G401.6 (cell line): ENCODE measurements around the gene ATP6V1E1.
"Not testable (repeated sequence)": the region's sequence is repeated elsewhere in the genome, so short reads cannot be mapped to it uniquely, and the experiment has no call there.

Experiments used
- FAIRE-seq: peaks from 2 replicates; lab custom pipeline; 2012; peaks lifted over from hg19 to GRCh38; lab: Jason Lieb, UNC

Gene ATP6V1E1

DNA sequence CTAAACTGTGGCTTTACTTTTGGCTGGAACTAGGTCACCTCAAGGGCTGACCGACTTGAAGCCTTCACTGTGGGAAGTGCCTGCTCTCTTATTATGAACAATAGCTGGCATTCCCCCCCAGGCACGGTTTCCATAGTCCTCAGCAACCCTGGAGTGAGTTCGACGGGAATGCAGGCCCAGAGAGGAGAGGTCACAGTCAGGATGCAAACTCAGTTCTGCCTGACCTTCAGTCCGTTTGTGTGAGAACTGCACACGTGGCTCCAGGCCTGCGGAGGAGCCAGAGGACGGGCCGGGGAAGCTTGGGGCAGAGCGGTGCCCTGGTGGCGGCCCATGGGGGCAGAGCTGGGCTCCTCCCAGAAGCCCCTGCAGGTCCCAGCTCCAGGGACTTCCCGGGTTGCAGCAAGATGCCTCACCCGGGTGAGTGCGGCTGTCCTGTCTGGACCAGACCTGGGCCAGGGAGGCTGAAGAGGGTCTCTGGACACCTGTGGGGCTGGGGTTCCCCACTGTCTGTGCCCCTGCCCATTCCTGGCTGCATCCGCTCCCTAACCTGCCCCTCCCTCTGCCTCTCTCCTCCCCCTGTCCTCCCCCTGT lies 48.0 kb downstream of the ATP6V1E1 start:
- FAIRE-seq = no peak

DNA sequence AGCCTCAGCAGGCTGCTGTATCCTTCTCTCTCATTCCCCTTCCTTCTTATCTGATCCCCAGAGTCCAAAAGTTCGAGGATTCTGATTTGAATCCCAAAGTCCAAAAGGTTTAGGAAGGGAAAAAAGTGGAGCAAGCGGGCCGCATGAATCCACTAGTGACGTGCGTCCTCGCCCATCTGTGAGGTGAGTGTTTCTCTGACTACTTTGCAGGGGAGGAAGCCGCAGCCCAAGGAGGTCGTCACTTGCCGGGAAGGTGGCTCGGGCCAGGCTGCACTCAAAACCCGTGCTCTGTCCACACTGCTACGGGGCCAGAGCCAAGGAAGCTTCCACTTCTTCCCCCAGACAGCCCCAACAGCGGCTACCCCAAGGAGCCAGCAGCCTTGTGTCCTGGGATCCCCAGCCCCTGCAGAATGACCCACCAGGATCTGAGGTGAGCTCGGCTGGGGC lies 49.0 kb downstream of the ATP6V1E1 start:
- FAIRE-seq = no peak

DNA sequence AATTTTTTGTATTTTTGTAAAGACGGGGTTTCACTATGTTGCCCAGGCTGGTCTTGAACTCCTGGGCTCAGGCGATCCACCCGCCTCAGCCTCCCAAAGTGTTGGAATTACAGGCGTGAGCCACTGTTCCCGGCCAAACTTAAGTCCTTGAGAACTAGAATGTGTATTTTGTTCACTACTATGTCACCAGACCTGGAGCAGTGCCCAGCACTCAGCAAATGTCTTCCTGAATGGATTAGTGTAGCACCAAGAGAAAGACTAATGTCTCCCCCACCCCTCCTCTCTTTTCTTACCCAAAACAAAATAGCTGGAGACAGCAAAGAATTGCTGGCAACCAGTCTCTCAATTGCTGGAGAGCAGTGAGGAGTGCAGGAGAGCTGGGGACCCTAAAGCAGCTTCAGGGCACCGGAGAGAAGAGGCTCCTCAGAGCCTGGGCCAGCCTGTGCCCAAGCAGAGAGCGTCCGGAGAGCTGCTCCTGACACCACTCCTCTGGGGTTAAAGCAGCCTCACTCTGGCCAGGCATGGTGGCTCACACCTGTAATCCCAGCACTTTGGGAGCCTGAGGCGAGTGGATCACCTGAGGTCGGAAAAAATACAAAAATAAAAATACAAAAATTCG lies 50.3 kb downstream of the ATP6V1E1 start:
- no peak for FAIRE-seq

DNA sequence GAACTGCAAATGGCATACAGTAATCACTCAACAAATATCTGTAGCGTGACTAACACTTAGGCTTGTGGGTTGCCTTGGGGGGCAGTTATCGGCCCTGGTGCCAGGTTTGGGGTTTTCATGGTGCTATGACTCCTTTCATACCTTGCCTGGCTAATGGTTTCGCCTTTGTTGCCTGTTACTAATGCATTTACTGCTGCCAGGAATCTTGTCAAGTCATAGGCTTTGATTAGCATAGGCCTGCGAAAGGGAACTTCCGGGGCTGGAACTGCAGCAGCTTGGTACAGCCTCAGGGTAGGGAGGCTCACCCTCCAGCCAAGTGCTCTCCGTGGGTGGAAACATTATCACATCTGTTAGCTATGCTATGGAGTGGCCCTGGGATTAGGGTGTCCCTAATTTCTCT lies 52.1 kb downstream of the ATP6V1E1 start:
- FAIRE-seq = peak; percentile 92

DNA sequence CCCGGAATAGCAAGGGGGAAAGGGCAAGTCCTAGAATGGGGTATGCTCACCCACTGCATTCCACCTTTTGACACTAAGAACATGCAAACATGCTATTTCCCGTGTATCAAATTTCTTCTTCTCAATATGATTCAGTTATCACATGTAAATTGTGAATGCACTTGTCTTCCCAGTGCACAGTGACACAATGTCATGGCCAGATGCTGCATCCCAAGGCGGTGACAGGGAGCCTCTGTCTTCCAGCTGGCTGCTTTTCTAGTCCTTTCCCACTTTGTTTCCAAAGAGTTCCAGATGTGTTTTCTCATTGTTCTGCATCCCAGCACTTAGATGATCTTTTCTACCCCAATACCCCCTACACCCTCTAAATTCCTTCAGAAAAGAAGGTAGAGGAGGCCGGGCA lies 52.9 kb downstream of the ATP6V1E1 start:
- no peak for FAIRE-seq

DNA sequence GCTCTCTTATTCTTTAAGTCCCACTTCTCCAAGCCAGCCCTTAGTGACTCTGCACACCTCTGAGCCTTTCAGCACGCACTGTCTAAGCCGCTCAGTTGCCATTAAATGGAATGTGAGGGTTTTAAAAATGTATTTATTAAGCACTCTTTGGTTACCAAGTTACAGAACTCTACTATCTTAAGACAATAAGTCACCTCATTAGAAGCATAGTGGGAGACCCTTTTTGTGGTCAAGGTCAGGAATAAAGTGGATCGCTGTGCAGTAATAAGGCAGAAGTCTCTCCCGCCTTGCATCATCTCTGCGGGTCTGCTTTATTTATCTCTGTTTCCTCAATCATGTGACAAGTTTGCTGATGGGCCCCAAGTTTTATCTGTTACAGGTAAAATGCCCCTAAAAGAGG lies 53.4 kb downstream of the ATP6V1E1 start:
- peak; percentile 75 for FAIRE-seq

DNA sequence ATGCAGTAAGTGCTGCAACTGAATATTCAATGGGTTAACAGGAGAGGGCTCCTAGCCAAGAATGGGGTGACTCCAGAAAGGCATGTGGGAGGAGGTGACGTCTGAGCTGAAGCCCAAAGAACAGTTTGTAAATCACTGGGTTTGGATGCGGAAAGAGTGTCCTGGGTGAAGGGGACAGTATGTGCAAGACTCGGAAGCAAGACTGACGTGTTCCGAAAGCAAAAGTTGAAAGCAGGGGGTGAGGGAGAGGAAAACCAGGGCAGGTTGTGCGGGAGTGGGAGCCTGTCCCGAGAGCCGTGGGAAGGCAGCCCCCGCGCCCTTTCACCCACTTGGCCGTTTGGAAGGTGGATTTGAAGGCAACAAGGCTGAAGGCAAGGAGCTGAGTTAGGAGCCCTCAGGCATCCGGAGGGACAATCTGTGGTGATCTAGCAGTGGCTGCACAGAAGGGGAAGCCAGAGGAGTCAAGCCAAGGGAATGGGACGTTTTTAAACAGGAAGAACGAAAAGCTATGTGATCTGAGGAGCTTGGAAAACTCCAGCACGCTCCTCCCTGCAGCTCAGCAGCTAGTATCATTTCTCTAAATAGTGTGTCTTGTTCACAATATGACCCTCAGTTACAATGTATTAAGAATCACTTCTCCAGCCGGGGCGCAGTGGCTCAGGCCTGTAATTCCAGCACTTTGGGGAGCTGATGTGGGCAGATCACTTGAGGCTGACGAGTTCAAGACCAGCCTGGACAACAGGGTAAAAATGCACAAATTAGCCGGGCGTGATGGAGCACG lies 57.5 kb downstream of the ATP6V1E1 start:
- peak; percentile 21 for FAIRE-seq

DNA sequence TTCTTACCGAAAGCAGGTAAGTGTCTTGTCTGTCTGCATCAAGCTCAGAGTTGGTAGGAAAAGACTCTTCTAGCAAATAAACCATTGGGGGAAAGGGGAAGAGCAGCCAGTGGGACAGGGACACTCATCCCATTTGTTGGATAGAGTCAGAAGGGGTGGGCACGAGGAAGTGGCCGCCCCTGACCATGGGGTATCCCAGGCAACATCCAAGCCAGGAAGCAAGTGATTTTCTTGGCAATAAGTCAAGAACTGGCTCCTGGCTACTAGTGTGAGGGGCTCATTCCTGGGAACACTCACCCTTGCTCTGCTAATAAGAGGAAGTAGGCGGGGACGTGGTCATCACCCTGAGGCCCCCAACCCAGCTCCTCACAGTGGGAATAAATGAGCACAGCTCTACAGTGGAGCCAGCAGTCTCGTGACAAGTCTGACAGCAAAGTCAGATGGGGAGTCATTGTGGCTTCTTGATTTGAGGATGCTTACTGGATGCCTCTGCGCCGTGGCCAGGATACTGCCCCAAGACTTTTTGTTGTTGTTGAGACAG lies 58.5 kb downstream of the ATP6V1E1 start:
- FAIRE-seq = peak; percentile 84

DNA sequence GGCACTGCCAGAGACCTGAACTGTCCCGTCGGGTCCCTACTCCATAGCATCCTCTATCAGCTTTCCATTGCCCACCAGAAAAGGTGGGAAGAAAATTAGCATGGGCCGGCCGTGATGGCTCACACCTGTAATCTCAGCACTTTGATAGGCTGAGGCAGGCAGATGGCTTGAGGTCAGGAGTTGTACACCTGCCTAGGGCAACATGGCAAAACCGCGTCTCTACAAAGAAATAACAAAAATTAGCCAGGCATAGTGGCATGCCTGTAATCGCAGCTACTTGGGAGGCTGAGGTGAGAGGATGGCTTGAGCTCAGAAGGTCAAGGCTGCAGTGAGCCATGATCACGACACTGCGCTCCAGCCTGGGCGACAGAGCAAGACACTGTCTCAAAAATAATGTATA lies 61.8 kb downstream of the ATP6V1E1 start:
- no peak for FAIRE-seq

DNA sequence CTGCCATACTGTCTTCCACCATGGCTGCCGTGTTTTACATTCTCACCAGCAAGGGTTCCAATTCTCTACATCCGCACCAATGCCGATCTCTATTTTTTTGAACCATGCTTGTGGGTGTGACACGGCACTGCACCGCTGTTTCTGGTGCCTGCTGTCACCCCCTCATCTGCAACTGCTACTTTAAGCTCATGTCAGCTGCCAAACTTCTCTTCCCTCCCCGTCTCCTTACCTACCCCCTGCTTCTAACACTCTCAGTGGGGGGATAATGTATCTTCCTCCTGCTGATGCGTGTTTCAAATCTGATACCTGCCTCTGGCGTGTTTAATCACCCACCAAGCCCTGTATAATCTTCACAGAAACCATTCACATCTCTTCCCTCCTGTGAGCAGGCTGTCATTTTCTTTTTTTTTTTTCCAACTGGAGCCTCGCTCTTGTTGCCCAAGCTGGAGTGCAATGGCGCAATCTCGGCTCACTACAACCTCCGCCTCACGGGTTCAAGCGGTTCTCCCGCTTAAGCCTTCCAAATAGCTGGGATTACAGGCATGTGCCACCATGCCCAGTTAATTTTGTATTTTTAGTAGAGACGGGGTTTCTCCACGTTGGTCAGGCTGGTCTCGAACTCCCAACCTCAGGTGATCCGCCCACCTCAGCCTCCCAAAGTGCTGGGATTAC lies 62.4 kb downstream of the ATP6V1E1 start:
- not testable (repeated sequence) for FAIRE-seq

DNA sequence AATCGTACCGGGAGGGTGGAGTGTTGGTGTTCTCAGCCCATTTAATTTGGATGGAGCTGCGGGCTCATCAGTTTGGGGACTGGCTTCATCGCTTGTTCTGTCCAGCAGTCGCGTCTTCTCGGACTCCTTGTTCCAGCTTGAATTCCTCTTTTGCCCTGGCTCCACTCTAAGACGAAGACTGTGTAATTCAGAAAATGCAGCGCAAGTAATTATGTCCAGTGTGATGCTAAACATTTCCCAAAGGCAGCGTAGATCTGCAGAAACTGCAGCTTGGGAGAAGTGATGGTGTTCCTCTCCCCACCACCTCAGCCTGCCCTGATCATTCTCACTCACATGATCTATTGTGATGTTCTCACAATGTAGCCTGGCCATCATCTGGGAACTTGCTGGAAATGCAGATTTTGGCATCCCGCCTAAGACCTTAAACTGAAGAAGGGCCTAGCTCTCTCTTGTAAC lies 64.6 kb downstream of the ATP6V1E1 start:
- no peak for FAIRE-seq

DNA sequence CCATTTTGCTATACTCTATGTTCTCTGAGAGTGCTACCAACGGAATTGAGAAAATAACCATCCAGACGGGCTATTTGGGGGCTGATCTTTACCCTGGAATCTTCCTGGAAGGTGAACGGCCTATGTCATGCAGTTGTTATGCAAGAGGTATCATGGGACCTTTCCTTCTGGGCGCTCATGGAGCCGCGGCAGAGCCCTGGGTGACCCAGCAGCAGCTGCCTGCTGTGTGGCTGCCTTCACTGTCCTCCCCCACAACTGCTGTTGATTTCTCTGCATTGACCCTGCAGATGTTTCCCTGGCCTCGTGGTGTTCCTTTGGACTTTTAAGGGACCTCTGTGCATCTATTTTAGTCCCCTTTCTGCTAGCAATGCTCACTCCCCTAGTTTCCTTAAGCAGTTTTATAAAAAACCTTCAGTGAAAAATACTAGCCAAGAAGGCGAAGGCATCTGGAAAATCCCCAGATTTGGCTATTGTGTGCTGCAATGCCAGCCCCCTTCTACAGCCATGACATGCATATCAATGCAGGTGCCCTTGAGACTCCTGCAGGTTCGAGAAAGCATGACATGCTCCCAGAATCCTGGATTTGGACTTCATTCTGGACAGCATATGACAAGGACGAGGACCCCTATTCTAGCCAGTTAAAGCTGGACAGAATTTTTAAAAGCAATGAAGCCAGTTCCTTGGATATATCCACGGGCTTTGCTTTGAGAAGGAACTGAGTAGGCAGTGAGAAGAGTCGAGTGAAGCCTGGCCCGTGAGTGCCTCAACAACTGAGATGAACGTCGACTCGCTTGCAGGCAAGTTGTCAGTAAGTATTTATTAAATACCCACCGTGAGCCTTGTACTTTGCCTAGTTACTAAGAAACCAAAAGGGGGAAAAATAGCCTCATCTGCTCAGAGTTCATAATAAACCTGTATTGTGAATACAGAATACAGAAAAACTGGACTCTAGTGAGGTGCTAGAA lies 65.4 kb downstream of the ATP6V1E1 start, which contains the start of gene SLC25A18:
Gene SLC25A18 (plus strand): TSS at position 593 of the 965 bp plus-strand sequence. CDS start 16,447 bp downstream, outside the sequence.
- FAIRE-seq = peak; percentile 17

DNA sequence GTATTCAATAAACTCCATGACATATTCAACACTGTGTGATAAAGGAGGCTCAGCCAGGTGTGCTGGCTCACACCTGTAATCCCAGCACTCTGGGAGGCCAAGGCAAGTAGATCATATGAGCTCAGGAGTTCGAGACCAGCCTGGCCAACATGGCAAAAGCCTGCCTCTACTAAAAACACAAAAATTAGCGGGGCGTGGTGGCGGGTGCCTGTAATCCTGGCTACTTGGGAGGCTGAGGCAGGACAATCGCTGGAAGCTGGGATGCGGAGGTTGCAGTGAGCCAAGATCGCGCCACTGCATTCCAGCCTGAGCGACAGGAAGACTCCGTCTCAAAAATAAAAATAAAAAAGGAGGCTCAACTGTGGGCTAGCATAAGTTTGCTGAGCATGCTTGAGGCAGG lies 69.4 kb downstream of the ATP6V1E1 start:
- no peak for FAIRE-seq

DNA sequence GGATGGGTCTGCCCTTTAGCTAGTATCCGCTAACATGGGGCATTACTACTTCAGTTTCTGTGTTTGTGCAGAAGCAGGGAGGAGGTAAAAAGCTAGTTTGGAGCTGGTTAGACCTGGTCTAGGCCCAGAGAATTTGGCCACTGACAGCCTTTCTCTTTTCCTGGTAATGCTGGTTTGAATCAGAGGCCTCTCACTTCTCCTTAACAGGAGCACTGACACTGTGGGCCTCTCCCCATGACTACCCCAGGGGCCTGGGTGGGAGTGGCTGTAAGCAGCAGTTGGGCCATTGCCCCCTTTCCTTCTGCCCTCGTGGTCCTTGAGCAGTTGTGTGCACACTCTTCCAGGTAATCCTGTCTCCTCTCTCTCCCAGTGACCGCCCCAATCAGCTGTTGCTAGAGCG lies 73.7 kb downstream of the ATP6V1E1 start:
- no peak for FAIRE-seq

DNA sequence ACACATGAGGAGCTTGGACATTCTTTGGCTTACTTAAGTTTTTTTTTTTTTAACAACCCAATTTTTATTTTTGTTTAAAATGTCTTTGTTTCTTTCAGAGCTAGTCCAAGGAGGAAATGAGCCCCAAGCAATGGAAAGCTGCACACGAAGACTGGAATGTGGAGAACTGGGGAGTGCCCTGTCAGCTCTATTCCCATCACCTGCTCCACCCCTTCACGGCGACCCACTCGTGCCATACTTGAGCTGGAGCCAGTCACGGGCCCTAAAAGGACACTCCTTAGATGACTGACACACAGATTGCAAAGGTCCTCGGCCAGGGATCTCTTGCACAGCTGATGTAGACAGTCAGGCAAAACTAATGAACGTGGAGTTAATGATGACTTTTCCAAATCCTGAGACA lies 75.8 kb downstream of the ATP6V1E1 start:
- no peak for FAIRE-seq

DNA sequence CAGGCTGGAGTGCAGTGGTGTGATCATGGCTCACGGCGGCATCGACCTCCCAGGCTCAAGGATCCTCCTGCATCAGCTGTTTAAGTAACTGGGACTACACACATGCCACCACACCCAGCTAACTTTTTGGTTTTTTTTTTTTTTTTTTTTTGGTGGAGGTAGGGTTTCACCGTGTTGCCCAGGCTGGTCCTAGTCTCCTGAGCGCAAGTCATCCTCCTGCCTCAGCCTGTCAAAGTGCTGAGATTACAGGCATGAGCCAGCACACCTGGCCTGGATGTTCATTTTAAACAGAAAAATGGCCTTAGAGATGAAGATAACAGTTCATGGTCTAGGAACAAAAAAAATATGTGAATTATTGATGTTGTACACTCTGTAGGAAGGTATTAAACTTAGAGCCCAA lies 78.9 kb downstream of the ATP6V1E1 start:
- FAIRE-seq = no peak

DNA sequence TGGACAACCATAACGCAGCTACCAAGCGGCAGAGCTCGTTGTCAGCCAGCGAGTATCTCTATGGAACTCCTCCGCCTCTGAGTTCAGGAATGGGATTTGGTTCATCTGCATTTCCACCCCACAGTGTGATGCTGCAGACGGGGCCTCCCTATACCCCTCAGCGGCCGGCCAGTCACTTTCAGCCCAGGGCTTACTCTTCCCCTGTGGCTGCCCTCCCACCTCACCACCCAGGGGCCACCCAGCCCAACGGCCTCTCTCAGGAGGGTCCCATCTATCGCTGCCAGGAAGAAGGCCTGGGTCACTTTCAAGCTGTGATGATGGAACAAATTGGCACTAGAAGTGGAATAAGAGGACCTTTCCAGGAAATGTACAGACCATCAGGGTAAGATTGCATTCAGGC lies 79.4 kb downstream of the ATP6V1E1 start:
- FAIRE-seq = no peak

DNA sequence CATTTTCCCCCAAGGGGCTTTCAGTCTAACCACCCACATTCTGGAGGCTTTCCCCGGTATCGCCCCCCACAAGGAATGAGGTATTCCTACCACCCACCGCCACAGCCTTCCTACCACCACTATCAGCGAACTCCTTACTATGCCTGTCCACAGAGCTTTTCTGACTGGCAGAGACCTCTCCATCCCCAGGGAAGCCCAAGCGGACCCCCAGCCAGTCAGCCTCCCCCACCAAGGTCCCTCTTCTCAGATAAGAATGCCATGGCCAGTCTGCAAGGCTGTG lies 79.9 kb downstream of the ATP6V1E1 start:
- FAIRE-seq = no peak

DNA sequence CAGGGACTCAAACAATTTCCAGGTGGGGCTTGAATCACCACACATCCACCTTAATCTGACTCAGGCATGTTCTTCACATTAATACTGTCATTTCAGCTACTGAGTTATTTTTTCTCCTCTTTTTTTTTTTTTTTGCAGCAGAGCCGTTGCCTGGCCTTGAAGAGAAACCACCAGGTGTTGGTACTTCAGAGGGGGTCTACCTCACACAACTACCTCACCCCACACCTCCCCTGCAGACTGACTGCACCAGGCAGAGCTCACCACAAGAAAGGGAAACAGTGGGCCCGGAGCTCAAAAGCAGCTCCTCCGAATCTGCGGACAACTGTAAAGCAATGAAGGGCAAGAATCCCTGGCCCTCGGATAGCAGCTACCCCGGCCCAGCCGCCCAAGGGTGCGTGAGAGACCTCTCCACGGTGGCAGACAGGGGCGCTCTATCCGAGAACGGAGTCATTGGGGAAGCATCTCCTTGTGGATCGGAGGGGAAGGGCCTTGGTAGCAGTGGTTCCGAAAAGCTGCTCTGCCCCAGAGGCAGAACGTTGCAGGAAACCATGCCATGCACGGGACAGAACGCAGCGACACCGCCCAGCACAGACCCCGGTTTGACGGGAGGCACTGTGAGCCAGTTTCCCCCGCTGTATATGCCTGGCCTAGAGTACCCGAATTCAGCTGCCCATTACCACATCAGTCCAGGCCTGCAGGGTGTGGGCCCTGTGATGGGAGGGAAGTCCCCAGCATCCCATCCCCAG lies 80.4 kb downstream of the ATP6V1E1 start:
- no peak for FAIRE-seq

DNA sequence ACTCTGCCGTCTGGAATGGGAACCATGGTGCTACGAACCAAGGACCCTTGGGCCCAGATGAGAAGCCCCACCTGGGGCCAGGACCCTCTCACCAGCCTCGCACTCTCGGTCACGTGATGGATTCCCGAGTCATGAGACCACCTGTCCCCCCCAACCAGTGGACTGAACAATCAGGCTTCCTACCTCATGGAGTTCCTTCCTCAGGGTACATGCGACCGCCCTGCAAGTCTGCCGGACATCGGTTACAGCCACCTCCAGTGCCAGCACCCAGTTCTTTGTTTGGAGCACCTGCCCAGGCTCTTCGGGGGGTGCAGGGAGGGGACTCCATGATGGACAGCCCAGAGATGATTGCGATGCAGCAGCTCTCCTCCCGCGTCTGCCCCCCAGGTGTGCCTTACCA lies 86.1 kb downstream of the ATP6V1E1 start:
- no peak for FAIRE-seq
